Neural progenitor cell (in vitro differentiated cells): ENCODE results near the gene GPR179. TPM values are rescaled to one million over a fixed set of nuclear protein-coding genes. Genes with fewer than 3 reads are reported as not detected.
A peak's percentile ranks its signal among the peaks of the same experiment; 100 is the strongest.

Experiments
- DNase-seq: peaks from one replicate; pipeline ENCODE4 v3.0.0-alpha.2; 2016; ENCODE audit warnings: low spot score
- H2AFZ ChIP-seq: fragments of 200-600 bp; sonication (generic); replicated peaks from 2 replicates; pipeline ENCODE4 v1.6.1; 2016; ENCODE audit warnings: antibody characterized with exemption
- H3F3A ChIP-seq: fragments of 200-600 bp; sonication (generic); 2 replicates; pipeline ENCODE4 v1.6.1; 2016; ENCODE audit warnings: antibody characterized with exemption, low read depth
- H3K27ac ChIP-seq: fragments of 200-600 bp; sonication (generic); 2 replicates; pipeline ENCODE4 v1.5.1; 2016; ENCODE audit warnings: mild to moderate bottlenecking
- H3K27me3 ChIP-seq: fragments of 200-600 bp; sonication (generic); 2 replicates; pipeline ENCODE4 v1.6.1; 2016; ENCODE audit warnings: mild to moderate bottlenecking, moderate library complexity
- H3K36me3 ChIP-seq: fragments of 200-600 bp; sonication (generic); 2 replicates; pipeline ENCODE4 v1.5.1; 2016
- H3K4me1 ChIP-seq: fragments of 200-600 bp; sonication (generic); 2 replicates; pipeline ENCODE4 v1.6.1; 2016; ENCODE audit warnings: mixed run types
- H3K4me2 ChIP-seq: fragments of 200-600 bp; sonication (generic); 2 replicates; pipeline ENCODE4 v1.6.1; 2016
- H3K4me3 ChIP-seq: fragments of 200-600 bp; sonication (generic); 2 replicates; pipeline ENCODE4 v1.5.1; 2016
- H3K79me2 ChIP-seq: fragments of 200-600 bp; sonication (generic); 2 replicates; pipeline ENCODE4 v1.6.1; 2016; ENCODE audit warnings: low read depth
- H3K9ac ChIP-seq: fragments of 200-600 bp; sonication (generic); 2 replicates; pipeline ENCODE4 v1.6.1; 2016
- H3K9me3 ChIP-seq: fragments of 200-600 bp; sonication (generic); 2 replicates; pipeline ENCODE4 v1.5.1; 2016; ENCODE audit warnings: low read depth
- H4K20me1 ChIP-seq: fragments of 200-600 bp; sonication (generic); 2 replicates; pipeline ENCODE4 v1.6.1; 2016; ENCODE audit warnings: low read depth
- H3K27ac Mint-ChIP-seq: 3 replicates; pipeline ENCODE4 v1.8.0; 2021; ENCODE audit warnings: mixed read lengths
- H3K27me3 Mint-ChIP-seq: 2 replicates; pipeline ENCODE4 v1.8.0; 2022; ENCODE audit warnings: low read depth, mild to moderate bottlenecking, inconsistent platforms, moderate library complexity, mixed read lengths; ENCODE audit not compliant: insufficient read depth
- H3K36me3 Mint-ChIP-seq: 3 replicates; pipeline ENCODE4 v1.8.0; 2021; ENCODE audit warnings: mixed read lengths
- H3K4me1 Mint-ChIP-seq: 3 replicates; pipeline ENCODE4 v1.8.0; 2021; ENCODE audit warnings: mixed read lengths
- H3K4me3 Mint-ChIP-seq: 3 replicates; pipeline ENCODE4 v1.8.0; 2021; ENCODE audit warnings: mild to moderate bottlenecking, moderate library complexity, mixed read lengths
- H3K9me3 Mint-ChIP-seq: 3 replicates; pipeline ENCODE4 v1.8.0; 2020; ENCODE audit warnings: mixed read lengths
- CTCF ChIP-seq: fragments of 200-600 bp; sonication (generic); IDR thresholded peaks from 2 replicates; pipeline ENCODE4 v1.5.1; 2017; ENCODE audit warnings: antibody characterized with exemption, mild to moderate bottlenecking
- EZH2 ChIP-seq: fragments of 200-600 bp; sonication (generic); IDR thresholded peaks from 2 replicates; pipeline ENCODE4 v1.6.1; 2017; ENCODE audit warnings: antibody characterized with exemption, mild to moderate bottlenecking, moderate library complexity
- EZH2phosphoT487 ChIP-seq: fragments of 200-600 bp; sonication (generic); IDR thresholded peaks from 2 replicates; pipeline ENCODE4 v1.6.1; 2017; ENCODE audit warnings: antibody characterized with exemption
- total RNA-seq: library from RNA; depleted of rRNA; stranded (reverse); fragments of >200 nt; gene quantifications from 2 replicates; pipeline ENCODE4 v1.2.3, GENCODE V29; 2015; ENCODE audit warnings: low replicate concordance

GPR179 gene
- total RNA-seq, 1 donor from 2014 or later = not detected

GRCh38 chr17:38322897-38323296 lies 20.9 kb downstream of the GPR179 start:
- no peaks in the 10 kb centered on the region for H3K9me3 Mint-ChIP-seq
- H3K4me3 ChIP-seq = no peak overlapping the region
- H3K79me2 ChIP-seq = no peaks in the 10 kb centered on the region
- H3K4me1 Mint-ChIP-seq = peaks cover 13% of the 10 kb centered on the region
- H3K4me2 ChIP-seq = no peak overlapping the region
- H3K27ac ChIP-seq = no peak overlapping the region
- no peaks in the 10 kb centered on the region for H3K27me3 ChIP-seq
- peaks cover 5% of the 10 kb centered on the region for H3K27me3 Mint-ChIP-seq
- no peak overlapping the region for H3K27ac Mint-ChIP-seq
- no peak for DNase-seq
- TF ChIP-seq EZH2phosphoT487 (no peak), EZH2 (no peak), CTCF (no peak)
- H3K36me3 ChIP-seq = peaks cover 7% of the 10 kb centered on the region
- H3K4me3 Mint-ChIP-seq = no peak overlapping the region
- H2AFZ ChIP-seq = no peak overlapping the region
- peaks cover 32% of the 10 kb centered on the region for H3F3A ChIP-seq
- peaks cover 19% of the 10 kb centered on the region for H3K4me1 ChIP-seq
- peaks cover 19% of the 10 kb centered on the region for H3K36me3 Mint-ChIP-seq
- H3K9ac ChIP-seq = no peak overlapping the region
- no peaks in the 10 kb centered on the region for H3K9me3 ChIP-seq
- no peaks in the 10 kb centered on the region for H4K20me1 ChIP-seq

- no peaks in the 10 kb centered on the region for H3K9me3 ChIP-seq
- H3K4me1 ChIP-seq = peaks cover 19% of the 10 kb centered on the region
- H2AFZ ChIP-seq = no peak overlapping the region
- H3K27ac Mint-ChIP-seq = no peak overlapping the region
- no peaks in the 10 kb centered on the region for H3K27me3 ChIP-seq
- H4K20me1 ChIP-seq = no peaks in the 10 kb centered on the region
- H3K79me2 ChIP-seq = no peaks in the 10 kb centered on the region
- no peak overlapping the region for H3K9ac ChIP-seq
- H3K36me3 Mint-ChIP-seq = peaks cover 20% of the 10 kb centered on the region
- H3K27me3 Mint-ChIP-seq = peaks cover 1% of the 10 kb centered on the region
- no peak overlapping the region for H3K4me3 ChIP-seq
- DNase-seq = peak; percentile 67
- TF ChIP-seq EZH2phosphoT487 (no peak), EZH2 (no peak), CTCF (peak; percentile 66)
- peaks cover 13% of the 10 kb centered on the region for H3K4me1 Mint-ChIP-seq
- no peak overlapping the region for H3K4me3 Mint-ChIP-seq
- no peak overlapping the region for H3K27ac ChIP-seq
- H3K4me2 ChIP-seq = no peak overlapping the region
- no peaks in the 10 kb centered on the region for H3K9me3 Mint-ChIP-seq
- peaks cover 32% of the 10 kb centered on the region for H3F3A ChIP-seq
- peaks cover 7% of the 10 kb centered on the region for H3K36me3 ChIP-seq
Measured at GRCh38 chr17:38322156-38322779, 21.5 kb downstream of the GPR179 start.

- Histone ChIP-seq H3K9me3 (no peaks in the 10 kb centered on the region), H3K9ac (no peak overlapping the region), H3K4me3 (no peak overlapping the region), H3F3A (peaks cover 32% of the 10 kb centered on the region), H3K4me2 (no peak overlapping the region), H3K27me3 (no peaks in the 10 kb centered on the region), H4K20me1 (no peaks in the 10 kb centered on the region), H3K4me1 (peaks cover 16% of the 10 kb centered on the region), H3K79me2 (no peaks in the 10 kb centered on the region), H2AFZ (no peak overlapping the region), H3K36me3 (peaks cover 7% of the 10 kb centered on the region), H3K27ac (no peak overlapping the region)
- no peak overlapping the region for H3K4me3 Mint-ChIP-seq
- no peak for DNase-seq
- H3K27ac Mint-ChIP-seq = no peak overlapping the region
- no peaks in the 10 kb centered on the region for H3K27me3 Mint-ChIP-seq
- peaks cover 7% of the 10 kb centered on the region for H3K4me1 Mint-ChIP-seq
- H3K9me3 Mint-ChIP-seq = no peaks in the 10 kb centered on the region
- TF ChIP-seq EZH2phosphoT487 = no peak
- no peak for TF ChIP-seq EZH2
- TF ChIP-seq CTCF = no peak
- H3K36me3 Mint-ChIP-seq = peaks cover 29% of the 10 kb centered on the region
Measured at GRCh38 chr17:38320482-38320881, 23.3 kb downstream of the GPR179 start.
